Measurements from ENCODE around the gene NBAS.
"Not testable (repeated sequence)": the region's sequence is repeated elsewhere in the genome, so short reads cannot be mapped to it uniquely, and the experiment has no call there.

DNA sequence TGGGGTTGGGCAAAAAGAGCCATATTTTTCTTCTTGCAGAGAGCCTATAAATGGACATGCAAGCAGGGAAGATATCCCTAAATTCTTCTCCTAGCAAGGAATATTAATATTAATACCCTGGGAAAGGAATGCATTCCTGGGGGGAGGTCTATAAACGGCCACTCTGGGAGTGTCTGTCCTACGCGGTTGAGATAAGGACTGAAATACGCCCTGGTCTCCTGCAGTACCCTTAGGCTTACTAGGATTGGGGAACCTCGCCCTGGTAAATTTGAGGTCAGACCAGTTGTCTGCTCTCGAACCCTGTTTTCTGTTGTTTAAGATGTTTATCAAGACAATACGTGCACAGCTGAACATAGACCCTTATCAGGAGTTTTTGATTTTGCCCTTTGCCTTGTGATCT lies 302.7 kb downstream of the NBAS start:
- TF ChIP-seq, protein P1, sequence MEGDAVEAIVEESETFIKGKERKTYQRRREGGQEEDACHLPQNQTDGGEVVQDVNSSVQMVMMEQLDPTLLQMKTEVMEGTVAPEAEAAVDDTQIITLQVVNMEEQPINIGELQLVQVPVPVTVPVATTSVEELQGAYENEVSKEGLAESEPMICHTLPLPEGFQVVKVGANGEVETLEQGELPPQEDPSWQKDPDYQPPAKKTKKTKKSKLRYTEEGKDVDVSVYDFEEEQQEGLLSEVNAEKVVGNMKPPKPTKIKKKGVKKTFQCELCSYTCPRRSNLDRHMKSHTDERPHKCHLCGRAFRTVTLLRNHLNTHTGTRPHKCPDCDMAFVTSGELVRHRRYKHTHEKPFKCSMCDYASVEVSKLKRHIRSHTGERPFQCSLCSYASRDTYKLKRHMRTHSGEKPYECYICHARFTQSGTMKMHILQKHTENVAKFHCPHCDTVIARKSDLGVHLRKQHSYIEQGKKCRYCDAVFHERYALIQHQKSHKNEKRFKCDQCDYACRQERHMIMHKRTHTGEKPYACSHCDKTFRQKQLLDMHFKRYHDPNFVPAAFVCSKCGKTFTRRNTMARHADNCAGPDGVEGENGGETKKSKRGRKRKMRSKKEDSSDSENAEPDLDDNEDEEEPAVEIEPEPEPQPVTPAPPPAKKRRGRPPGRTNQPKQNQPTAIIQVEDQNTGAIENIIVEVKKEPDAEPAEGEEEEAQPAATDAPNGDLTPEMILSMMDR (optimal IDR thresholded peaks at IDR 0.05 in 1 of 3, IDR thresholded peaks at IDR 0.05 in 1 of 3, conservative IDR thresholded peaks at IDR 0.05 in 1 of 3; ENCODE audit: extremely low read depth in 1 of 3, insufficient read depth in 2 of 3, low read length in 3 of 3): not testable (repeated sequence)
- TF ChIP-seq EZH2 (IDR thresholded peaks at IDR 0.05; ENCODE audit: low read length): not testable (repeated sequence)

Data from keratinocyte (primary cell).